NCI-H2196 treated with DMSO at 0.1 percent for 48 hours (cell line): ENCODE results near the gene MAPK4.
"Not testable (repeated sequence)": the region's sequence is repeated elsewhere in the genome, so short reads cannot be mapped to it uniquely, and the experiment has no call there.

Experiments
- DNase-seq: peaks from one replicate; lab custom pipeline; 2025; ENCODE audit not compliant: unreplicated experiment; lab: John Stamatoyannopoulos, UW

The MAPK4 gene

GRCh38 chr18:50559752-50560680 lies at the start of gene MAPK4:
Gene MAPK4, plus strand, starts transcription at chr18:50560087. Its CDS starts 103,872 bp downstream, at chr18:50663959.
- DNase-seq = no peak

GRCh38 chr18:50517277-50517676 lies 42.6 kb upstream of the MAPK4 start:
- DNase-seq = not testable (repeated sequence)

GRCh38 chr18:50518787-50519546 lies 40.9 kb upstream of the MAPK4 start:
- DNase-seq = no peak

GRCh38 chr18:50523165-50523564 lies 36.7 kb upstream of the MAPK4 start:
- no peak for DNase-seq

- peak; percentile 3 for DNase-seq
Observed at GRCh38 chr18:50527636-50528307, 32.1 kb upstream of the MAPK4 start.

GRCh38 chr18:50528806-50529205 lies 31.1 kb upstream of the MAPK4 start:
- no peak for DNase-seq

- DNase-seq = not testable (repeated sequence)
Observed at GRCh38 chr18:50533822-50534221, 26.1 kb upstream of the MAPK4 start.

- not testable (repeated sequence) for DNase-seq
Observed at GRCh38 chr18:50544476-50544875, 15.4 kb upstream of the MAPK4 start.

- DNase-seq = no peak
Observed at GRCh38 chr18:50545936-50546335, 14.0 kb upstream of the MAPK4 start.

GRCh38 chr18:50548160-50548559 lies 11.7 kb upstream of the MAPK4 start:
- DNase-seq = no peak

- not testable (repeated sequence) for DNase-seq
Observed at GRCh38 chr18:50551651-50552050, 8.2 kb upstream of the MAPK4 start.

- DNase-seq = no peak
Observed at GRCh38 chr18:50558157-50558556, 1.7 kb upstream of the MAPK4 start.

GRCh38 chr18:50558948-50559751 lies 737 bp upstream of the MAPK4 start:
- DNase-seq = no peak

- DNase-seq = no peak
Observed at GRCh38 chr18:50560681-50561629, 1.1 kb downstream of the MAPK4 start.

- DNase-seq = not testable (repeated sequence)
Observed at GRCh38 chr18:50562258-50562657, 2.4 kb downstream of the MAPK4 start.

- no peak for DNase-seq
Observed at GRCh38 chr18:50562686-50563085, 2.8 kb downstream of the MAPK4 start.

GRCh38 chr18:50563376-50563775 lies 3.5 kb downstream of the MAPK4 start:
- DNase-seq = no peak

- no peak for DNase-seq
Observed at GRCh38 chr18:50569930-50570329, 10.0 kb downstream of the MAPK4 start.

- DNase-seq = no peak
Observed at GRCh38 chr18:50571606-50572005, 11.7 kb downstream of the MAPK4 start.
